Activated CD8-positive, alpha-beta T cell treated with anti-CD3 and anti-CD28 coated beads for 36 hours (primary cell): ENCODE measurements around the gene FGF2. TPM values are rescaled to one million over a fixed set of nuclear protein-coding genes. Genes with fewer than 3 reads are reported as not detected.

Experiments
- ATAC-seq: fragments of 200-7000 bp; cut with Tn5 transposase; one replicate; pipeline ENCODE4 v1.10.0; 2021; ENCODE audit warnings: mild to moderate bottlenecking, moderate library complexity
- CTCF ChIA-PET: fragments of 350-600 bp; sonication (Branson Sonifier 250); formaldehyde crosslinking; loops from one replicate; lab custom pipeline; 2021; ENCODE audit warnings: antibody characterized with exemption; lab: Charles Lee
- POLR2A ChIA-PET: fragments of 350-600 bp; sonication (Branson Sonifier 250); formaldehyde crosslinking; loops from one replicate; lab custom pipeline; 2021; ENCODE audit warnings: antibody characterized with exemption; lab: Charles Lee
- DNase-seq: peaks from one replicate; pipeline ENCODE4 v3.0.0-alpha.2; 2020
- H3K27ac Mint-ChIP-seq: one replicate; pipeline ENCODE4 v1.8.0; 2021; ENCODE audit warnings: mild to moderate bottlenecking, mixed read lengths
- H3K27me3 Mint-ChIP-seq: one replicate; pipeline ENCODE4 v1.8.0; 2021; ENCODE audit warnings: mixed read lengths
- H3K36me3 Mint-ChIP-seq: one replicate; pipeline ENCODE4 v1.8.0; 2021; ENCODE audit warnings: low read depth, mixed read lengths
- H3K4me1 Mint-ChIP-seq: one replicate; pipeline ENCODE4 v1.8.0; 2021; ENCODE audit warnings: low read depth, mixed read lengths
- H3K4me3 Mint-ChIP-seq: one replicate; pipeline ENCODE4 v1.8.0; 2021; ENCODE audit warnings: mild to moderate bottlenecking, moderate library complexity, mixed read lengths
- H3K9me3 Mint-ChIP-seq: one replicate; pipeline ENCODE4 v1.8.0; 2021; ENCODE audit warnings: mixed read lengths
- CTCF ChIP-seq: fragments of 200-600 bp; IDR thresholded peaks from one replicate; pipeline ENCODE4 v1.8.0; 2022; ENCODE audit warnings: antibody characterized with exemption, mild to moderate bottlenecking
- intact Hi-C: fragments of 100-400 bp; cut with micrococcal nuclease; formaldehyde crosslinking; loops from one replicate; pipeline ENCODE4 v1.10.0; 2022
- total RNA-seq, 2 experiments: library from RNA; stranded (reverse); gene quantifications; one replicate each; pipeline ENCODE4 v1.2.3, GENCODE V29; 2021

The FGF2 gene
- total RNA-seq, 2 experiments from 2014 or later, result 0.13 TPM; not detected in 1

- TF ChIP-seq CTCF, result no peak
- intact Hi-C loops, result no loop called here
- H3K9me3 Mint-ChIP-seq, result no peaks in the 10 kb centered on the region
- H3K27ac Mint-ChIP-seq, result no peak overlapping the region
- no peaks in the 10 kb centered on the region for H3K4me1 Mint-ChIP-seq
- H3K36me3 Mint-ChIP-seq, result no peaks in the 10 kb centered on the region
- ChIA-PET POLR2A (no interaction called here), CTCF (no interaction called here)
- no peaks in the 10 kb centered on the region for H3K27me3 Mint-ChIP-seq
- DNase-seq (no peak), ATAC-seq (no peak)
- H3K4me3 Mint-ChIP-seq, result no peak overlapping the region
These were observed 68.2 kb downstream of the FGF2 start for GRCh38 chr4:122894827-122895226.

- Mint-ChIP-seq H3K9me3 (no peaks in the 10 kb centered on the region), H3K27me3 (no peaks in the 10 kb centered on the region), H3K27ac (no peak overlapping the region), H3K4me3 (no peak overlapping the region), H3K4me1 (no peaks in the 10 kb centered on the region), H3K36me3 (no peaks in the 10 kb centered on the region)
- intact Hi-C loops, result no loop called here
- no peak for TF ChIP-seq CTCF
- DNase-seq (no peak), ATAC-seq (no peak)
- POLR2A ChIA-PET, result interaction anchor here (0.6 kb wide), 1 partner anchor 298 kb away, joined by 5 read pairs; no protein-coding TSS in a partner anchor
- CTCF ChIA-PET, result no interaction called here
These were observed 68.8 kb downstream of the FGF2 start for GRCh38 chr4:122895336-122895995.

GRCh38 chr4:122896270-122896669, 69.6 kb downstream of the FGF2 start:
- H3K9me3 Mint-ChIP-seq, result no peaks in the 10 kb centered on the region
- H3K27me3 Mint-ChIP-seq, result no peaks in the 10 kb centered on the region
- DNase-seq (no peak), ATAC-seq (no peak)
- no peak overlapping the region for H3K27ac Mint-ChIP-seq
- TF ChIP-seq CTCF, result no peak
- no peaks in the 10 kb centered on the region for H3K4me1 Mint-ChIP-seq
- no peaks in the 10 kb centered on the region for H3K36me3 Mint-ChIP-seq
- H3K4me3 Mint-ChIP-seq, result no peak overlapping the region
- intact Hi-C loops, result no loop called here
- ChIA-PET POLR2A (no interaction called here), CTCF (no interaction called here)

- Mint-ChIP-seq H3K4me3 (no peak overlapping the region), H3K4me1 (no peaks in the 10 kb centered on the region), H3K36me3 (no peaks in the 10 kb centered on the region), H3K27me3 (no peaks in the 10 kb centered on the region), H3K9me3 (no peaks in the 10 kb centered on the region), H3K27ac (no peak overlapping the region)
- ChIA-PET CTCF (no interaction called here), POLR2A (no interaction called here)
- no peak for TF ChIP-seq CTCF
- no peak for ATAC-seq
- intact Hi-C loops, result no loop called here
- DNase-seq, result no peak
These were observed 71.9 kb downstream of the FGF2 start for GRCh38 chr4:122898370-122899150.

- ATAC-seq, result no peak
- H3K27ac Mint-ChIP-seq, result no peak overlapping the region
- POLR2A ChIA-PET, result no interaction called here
- no peak overlapping the region for H3K4me3 Mint-ChIP-seq
- DNase-seq, result no peak
- H3K9me3 Mint-ChIP-seq, result no peaks in the 10 kb centered on the region
- no peaks in the 10 kb centered on the region for H3K27me3 Mint-ChIP-seq
- no peaks in the 10 kb centered on the region for H3K4me1 Mint-ChIP-seq
- no peak for TF ChIP-seq CTCF
- intact Hi-C loops, result no loop called here
- CTCF ChIA-PET, result no interaction called here
- no peaks in the 10 kb centered on the region for H3K36me3 Mint-ChIP-seq
These were observed 73.1 kb downstream of the FGF2 start for GRCh38 chr4:122899682-122900081.
